GM12874 (cell line): ENCODE data around the gene LBX2.
A peak's percentile ranks its signal among the peaks of the same experiment; 100 is the strongest.

Source experiments
- TF ChIP-seq, protein P1 (sequence below): IDR thresholded peaks from 2 replicates; pipeline ENCODE4 v1.5.1; 2011; ENCODE audit warnings: low read depth, mild to moderate bottlenecking, control low read depth, low read length, moderate library complexity; ENCODE audit not compliant: insufficient read depth

Gene LBX2

DNA sequence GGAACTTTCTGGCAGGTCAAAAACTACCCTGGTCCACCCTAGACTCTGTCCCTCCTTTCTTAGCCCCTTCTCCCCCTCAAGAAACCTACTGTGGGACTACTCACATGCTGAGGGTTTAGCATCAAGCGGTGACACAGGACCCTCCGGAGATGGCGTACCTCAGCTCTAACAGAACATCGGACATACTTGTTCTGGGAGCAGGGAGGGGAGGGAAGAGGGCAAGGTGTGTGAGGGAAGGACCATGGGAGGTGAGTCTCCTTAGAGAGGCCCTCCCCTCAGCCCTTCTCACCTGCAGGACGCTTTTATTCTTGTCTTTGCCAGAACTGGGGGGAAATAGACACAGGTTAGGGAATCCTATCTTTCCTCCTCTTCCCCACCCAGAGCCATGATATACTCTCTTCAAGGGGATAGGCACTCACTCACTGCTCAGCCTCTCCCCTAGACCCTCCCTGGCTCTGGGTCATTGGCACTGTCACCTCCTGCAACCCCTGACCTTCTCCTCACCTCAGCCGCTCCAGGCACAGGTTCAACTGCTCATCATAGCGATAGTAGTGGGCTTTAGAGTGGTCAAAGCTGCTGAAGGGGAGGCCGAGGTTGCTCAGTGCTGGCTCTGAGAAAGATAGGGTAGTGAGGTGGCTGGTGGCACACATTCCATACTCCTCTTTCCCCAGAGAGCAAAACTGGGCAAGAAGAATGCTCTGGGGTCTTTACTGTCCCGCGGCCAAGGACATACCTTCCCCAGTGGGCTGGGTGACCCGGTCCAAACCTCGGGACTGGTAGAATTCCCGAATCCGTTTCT lies 6.2 kb upstream of the LBX2 start:
- TF ChIP-seq, protein P1, sequence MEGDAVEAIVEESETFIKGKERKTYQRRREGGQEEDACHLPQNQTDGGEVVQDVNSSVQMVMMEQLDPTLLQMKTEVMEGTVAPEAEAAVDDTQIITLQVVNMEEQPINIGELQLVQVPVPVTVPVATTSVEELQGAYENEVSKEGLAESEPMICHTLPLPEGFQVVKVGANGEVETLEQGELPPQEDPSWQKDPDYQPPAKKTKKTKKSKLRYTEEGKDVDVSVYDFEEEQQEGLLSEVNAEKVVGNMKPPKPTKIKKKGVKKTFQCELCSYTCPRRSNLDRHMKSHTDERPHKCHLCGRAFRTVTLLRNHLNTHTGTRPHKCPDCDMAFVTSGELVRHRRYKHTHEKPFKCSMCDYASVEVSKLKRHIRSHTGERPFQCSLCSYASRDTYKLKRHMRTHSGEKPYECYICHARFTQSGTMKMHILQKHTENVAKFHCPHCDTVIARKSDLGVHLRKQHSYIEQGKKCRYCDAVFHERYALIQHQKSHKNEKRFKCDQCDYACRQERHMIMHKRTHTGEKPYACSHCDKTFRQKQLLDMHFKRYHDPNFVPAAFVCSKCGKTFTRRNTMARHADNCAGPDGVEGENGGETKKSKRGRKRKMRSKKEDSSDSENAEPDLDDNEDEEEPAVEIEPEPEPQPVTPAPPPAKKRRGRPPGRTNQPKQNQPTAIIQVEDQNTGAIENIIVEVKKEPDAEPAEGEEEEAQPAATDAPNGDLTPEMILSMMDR, result no peak

DNA sequence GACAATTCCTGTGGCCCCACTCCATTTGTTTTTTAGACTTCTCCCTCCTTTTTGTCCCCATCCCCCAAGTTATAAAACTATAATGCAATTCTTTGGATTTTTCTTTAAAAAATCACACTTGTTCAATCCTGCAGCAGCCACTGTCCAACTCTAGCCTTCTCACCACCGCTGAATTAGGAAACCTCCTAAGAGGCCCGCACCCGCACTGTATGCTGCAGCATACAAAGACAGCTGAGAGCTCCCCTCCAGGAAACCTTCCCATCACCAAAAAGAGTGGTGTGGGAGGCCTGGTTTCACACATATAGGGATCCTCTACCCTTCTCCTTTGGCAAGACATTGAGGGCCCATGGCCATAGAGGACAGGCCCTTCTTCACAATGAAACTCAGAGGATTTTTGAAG lies 5.2 kb upstream of the LBX2 start:
- TF ChIP-seq, protein P1, result no peak

DNA sequence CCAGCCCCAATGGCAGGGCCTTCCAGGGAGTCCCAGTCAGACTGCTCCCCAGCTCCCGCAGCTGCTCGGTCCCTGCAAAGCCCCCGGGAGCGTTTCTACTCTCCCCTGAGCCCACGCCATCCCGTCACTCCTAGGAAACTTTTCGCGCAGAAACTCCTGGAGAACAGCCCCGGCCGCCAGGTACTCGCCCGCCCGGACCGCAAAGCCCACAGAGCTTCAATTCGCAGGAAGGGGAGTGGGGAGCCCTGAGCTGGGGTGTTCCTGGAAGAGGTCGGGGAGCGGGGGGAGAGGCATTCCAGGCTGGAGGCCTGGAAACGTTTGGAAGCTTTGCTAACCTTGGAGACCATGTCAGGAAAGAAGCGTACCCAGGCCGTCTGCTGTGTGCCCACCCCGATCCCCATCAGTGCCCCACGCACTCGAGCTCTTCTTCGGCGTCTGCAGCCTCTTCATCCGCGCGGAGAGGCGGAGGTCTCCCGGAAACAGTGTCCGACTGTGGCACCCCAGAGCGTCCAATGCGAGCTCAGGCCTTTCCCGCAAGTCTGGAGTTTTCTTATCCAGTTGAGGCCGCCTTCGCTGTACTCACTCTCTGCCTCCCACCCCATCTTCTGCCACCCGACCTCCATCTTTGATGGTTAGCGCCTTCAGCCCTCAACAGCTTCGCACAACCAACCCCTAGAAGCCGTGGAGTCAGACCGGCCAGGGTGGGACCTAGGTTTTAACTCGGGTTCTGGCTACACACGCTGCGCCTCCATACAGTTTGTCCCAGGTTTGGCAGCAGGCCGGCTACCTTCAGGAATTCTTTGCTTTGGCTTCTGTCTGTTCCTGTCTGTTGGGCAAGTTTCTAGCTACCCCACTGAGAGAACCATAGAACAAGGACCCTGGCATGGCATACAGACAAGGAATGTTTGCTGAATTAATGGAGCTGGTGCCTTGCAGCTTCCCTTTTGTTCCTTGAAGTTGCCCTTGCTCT lies 4.4 kb upstream of the LBX2 start:
- TF ChIP-seq, protein P1, result no peak

DNA sequence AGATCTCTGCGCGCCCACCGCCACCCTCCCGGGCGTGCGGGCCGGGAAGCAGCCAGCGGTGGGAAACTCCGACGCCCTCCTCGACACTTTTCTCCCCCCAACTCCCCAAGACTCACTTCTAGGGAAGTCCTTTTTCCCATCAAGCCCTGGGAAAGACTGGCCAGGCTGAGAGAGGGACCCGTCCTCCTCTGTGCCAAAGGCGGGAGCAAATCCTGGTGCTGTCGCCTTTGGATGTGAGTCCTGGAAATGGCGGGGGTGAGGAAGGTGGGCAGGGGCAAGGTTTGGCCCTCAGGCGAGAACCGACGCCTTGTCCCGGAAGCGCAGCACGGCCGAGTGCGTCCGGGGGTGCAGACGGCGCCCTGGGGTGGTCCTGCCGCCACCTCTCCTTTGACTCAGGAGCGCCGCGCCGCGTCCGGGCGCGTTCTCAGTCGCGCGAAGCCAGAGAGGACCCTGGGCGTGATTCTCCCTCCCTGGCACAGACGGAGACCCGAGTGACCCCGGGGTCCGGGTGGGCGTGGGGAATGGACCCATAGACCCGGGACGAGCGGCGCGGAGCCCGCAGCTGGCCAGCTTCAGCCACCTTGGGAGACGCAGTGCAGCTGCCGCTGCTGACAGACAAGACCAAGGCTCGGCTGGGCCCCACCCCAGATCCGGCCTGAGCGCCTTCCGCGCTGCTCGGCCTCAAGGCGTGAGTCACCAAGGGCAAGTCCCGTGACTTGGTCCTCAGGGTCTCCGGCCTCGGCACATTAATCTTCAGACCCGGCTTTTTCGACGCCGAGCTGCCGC lies 3.5 kb upstream of the LBX2 start:
- TF ChIP-seq, protein P1, result peak; percentile 70

DNA sequence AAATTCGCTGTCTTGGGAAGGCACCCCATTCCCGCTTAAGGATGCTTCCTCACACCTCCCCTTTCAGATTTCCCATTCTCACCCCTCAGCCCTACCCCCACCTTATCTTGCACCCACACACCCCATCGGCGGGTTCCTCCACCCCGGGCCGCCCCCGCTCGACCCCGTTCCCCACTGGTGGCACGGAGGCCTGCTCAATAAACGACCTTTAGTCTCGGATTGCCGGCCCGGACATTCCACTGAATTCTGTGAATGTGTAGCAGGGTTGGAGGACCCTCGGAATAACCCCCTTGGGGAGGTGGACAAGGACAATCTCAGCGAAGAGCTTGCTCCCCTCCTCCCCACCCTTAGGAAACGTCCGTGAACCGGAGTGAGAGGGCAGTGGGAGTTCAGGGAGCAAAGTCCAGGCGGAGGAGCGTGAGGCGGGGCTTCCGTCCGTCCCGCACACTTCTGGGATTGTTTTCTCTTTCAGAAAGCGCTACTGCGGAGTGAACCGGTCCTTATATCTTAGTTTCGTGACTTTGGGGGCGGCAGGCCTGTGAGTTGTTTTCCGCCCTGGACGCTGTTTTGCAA lies 2.8 kb upstream of the LBX2 start:
- TF ChIP-seq, protein P1, result no peak

DNA sequence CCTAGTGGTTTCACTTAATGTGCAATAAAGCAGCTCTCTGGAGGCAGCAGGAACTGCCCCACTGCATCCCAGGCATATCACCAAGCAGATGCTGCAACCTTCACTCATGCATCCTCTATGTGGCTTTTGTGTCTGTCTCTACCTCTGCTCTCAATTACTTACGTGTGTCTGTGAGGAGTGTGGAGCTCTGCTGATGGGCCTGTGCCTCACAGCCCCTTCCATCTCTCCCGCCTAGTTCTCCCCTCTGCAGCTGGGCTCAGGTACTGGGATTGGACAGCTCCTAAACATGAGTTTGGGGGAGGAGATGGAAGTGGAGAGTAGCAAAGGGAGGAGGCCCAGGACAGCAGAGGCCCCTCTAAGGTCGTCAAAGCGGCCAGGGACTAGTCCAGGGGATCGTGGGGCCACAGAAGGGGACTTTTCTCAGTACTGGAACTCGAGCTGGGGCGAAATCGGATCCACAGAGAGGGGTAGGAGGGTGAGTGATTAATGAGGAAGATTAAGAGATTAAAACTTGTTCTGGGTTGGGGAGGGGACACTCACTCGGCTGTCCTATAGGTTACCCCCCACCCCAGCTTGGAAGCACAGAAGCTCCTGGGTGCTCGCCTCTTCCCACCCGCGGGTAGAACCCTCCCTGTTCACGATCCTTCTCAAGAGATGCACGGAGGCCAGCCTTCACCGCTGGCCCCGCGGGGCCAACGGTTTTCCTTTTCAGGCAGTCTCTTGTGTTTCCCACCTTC lies 2.1 kb upstream of the LBX2 start:
- TF ChIP-seq, protein P1, result no peak
